SK-MEL-5 (cell line): ENCODE results near the gene CEP128. TPM values are rescaled to one million over a fixed set of nuclear protein-coding genes. Genes with fewer than 3 reads are reported as not detected.
A peak's percentile ranks its signal among the peaks of the same experiment; 100 is the strongest.

Source experiments
- DNase-seq: peaks from one replicate; pipeline ENCODE4 v3.0.0-alpha.2; 2016; ENCODE audit warnings: low read depth, low spot score
- in situ Hi-C: cut with HindIII; loops from 2 replicates; pipeline ENCODE4 v1.10.0; 2016; ENCODE audit warnings: low sequenced_read_pairs, high pct_unique_total_duplicates, low pct_unique_long_range_greater_than_20kb
- total RNA-seq: library from RNA; depleted of rRNA; stranded (reverse); fragments of >200 nt; shearing (Covaris generic); gene quantifications from 2 replicates; pipeline ENCODE4 v1.2.3, GENCODE V29; 2014

CEP128 gene
- total RNA-seq, 1 experiment from 2014 or later, result 1.6 TPM

GRCh38 chr14:80664576-80664975 lies 277.0 kb downstream of the CEP128 start:
- in situ Hi-C loops, result no loop called here
- DNase-seq, result no peak

DNA sequence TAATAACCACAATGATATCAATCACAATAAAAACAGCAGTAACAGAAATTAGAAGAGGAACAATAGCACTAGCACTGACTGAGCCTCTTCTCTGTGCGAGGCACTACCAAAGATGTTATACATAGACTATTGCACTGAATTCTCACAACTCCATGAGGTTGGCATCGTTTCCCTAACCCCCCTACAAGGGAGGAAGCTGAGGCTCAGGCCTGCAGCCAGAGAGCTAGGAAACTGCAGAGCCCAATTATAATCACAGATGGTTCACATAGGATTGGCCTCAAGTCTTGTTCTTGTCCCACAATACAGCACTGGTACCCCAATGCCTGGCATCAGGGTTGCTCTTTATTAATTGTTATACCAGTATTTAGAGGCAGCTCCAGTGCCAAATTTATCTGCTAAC lies 278.0 kb downstream of the CEP128 start:
- DNase-seq, result no peak
- in situ Hi-C loops, result no loop called here

GRCh38 chr14:80659783-80660182 lies 281.8 kb downstream of the CEP128 start:
- DNase-seq, result no peak
- in situ Hi-C loops, result no loop called here

GRCh38 chr14:80658733-80659132 lies 282.8 kb downstream of the CEP128 start:
- in situ Hi-C loops, result no loop called here
- DNase-seq, result peak; percentile 85

- in situ Hi-C loops, result no loop called here
- peak; percentile 14 for DNase-seq
Measured at GRCh38 chr14:80658155-80658554, 283.4 kb downstream of the CEP128 start.

DNA sequence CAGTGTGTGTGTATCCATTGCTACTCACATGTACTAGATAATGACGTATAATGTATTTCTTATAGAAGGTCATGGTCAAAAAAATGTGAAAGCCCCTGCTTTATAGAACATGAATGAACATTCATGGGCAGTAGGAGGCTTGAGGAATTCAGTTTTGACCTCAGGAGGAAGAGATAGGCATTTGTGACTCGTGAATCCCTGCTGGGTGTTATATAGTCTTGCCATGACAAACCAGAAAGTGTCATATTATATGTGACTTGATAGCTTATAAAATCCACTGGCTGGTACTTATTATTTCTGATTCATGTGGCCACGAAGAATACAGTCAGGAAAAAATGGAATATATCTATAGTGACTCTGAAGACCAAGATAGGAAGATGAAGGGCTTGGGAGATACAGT lies 287.6 kb downstream of the CEP128 start:
- peak; percentile 14 for DNase-seq
- in situ Hi-C loops, result no loop called here

DNA sequence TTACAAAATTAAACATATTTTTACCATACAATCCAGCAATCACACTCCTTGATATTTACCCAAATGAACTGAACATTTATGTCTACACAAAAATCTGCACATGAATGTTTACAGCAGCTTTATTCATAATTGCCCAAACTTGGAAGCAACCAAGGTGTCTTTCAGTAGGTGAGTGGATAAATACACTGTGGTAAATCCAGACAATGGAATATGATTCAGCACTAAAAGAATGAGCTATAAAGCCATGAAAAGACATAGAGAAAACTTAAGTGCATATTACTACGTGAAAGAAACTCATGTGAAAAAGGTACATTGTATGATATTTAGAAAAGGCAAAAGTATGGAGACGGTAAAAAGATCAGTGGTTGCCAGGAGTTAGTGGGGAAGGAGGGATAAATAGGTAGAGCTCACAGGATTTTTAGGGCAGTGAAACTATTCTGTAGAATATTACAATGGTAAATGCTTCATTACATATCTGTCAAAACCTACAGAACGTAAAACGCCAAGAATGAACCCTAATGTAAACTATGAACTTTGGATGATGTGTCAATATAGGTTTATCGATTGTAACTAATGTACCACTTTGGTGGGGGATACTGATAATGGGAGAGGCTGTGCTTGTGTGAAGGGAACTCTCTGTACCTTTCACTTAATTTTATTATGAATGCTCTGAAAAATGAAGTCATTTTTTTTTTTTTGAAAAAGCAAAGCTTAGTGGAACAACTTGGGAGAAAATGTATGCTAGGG lies 295.7 kb downstream of the CEP128 start:
- no peak for DNase-seq
- in situ Hi-C loops, result no loop called here

DNA sequence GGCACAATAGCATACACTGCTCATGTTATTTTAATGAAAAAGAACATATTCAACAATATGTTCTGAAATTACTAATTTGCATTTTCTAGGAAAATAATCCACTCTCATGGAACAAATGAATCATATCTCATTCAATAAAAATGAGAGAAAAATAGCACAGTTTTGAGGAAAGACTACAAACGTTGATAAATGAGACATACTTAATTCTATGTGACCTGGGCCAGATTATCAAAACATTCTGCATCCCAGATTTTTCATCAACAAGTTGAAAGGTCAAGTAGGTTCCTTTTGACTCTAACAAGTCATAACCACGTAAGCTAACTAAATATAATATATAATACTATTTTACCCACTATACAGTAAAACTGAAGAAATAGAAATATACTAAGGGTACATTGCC lies 296.7 kb downstream of the CEP128 start:
- DNase-seq, result no peak
- in situ Hi-C loops, result no loop called here

DNA sequence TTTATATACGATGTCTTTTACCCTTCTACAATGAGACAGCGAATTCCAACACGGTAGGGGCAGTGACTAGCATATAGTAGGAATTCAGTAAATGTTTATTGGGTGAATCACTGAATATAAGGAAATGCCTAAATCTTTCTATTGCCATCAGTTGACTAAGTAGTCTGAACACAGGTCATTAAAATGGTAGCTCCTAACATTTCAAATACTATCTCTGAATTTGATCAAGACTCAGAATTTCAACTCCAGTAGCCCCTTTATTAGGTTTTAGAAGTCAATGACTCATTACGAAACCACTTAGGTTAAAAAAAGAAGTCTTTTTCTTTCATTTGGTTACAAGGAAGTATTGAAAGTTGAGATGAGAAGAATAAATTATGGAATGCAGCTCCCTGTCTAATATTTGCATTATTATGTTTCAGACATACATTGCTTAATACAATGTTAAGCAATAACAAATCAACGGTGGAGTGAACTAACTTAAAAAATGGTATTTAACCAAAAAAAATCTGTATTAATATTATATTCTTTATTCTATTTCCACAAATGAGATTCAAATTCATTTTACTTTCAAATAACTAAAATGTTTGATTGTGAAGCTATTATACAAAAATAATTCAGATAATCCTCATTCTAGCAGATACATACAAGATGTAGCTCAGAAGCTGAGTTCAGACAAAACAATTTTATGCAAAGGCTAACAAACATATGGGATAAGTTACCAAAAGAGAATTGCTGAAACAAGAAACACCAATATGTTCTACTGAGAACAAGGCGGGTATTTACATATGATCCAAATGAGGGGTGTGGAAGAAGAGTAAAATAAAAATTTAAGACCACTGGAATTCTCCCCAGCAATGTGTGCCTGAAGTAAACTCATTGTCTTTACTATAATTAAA lies 302.7 kb downstream of the CEP128 start:
- in situ Hi-C loops, result no loop called here
- no peak for DNase-seq

- no peak for DNase-seq
- in situ Hi-C loops, result no loop called here
Measured at GRCh38 chr14:80637756-80638619, 303.6 kb downstream of the CEP128 start.

DNA sequence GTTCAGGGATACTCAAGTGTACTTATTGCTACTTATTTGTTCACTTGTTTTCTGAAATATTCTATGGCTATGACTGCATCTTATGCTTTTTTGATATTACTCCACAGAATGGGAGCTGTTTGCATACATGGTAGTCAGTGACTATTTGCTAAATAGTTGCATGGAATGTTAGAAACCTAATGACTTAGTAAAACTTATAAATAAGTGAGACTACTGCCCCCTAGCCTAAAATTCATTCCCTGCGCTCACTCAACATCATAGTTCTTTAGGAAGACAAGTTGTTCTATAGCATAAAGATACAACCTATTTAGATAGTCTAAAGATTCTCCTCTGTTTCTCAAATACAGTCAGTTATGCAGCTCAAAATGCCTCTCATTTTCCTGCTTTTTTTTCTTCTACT lies 305.5 kb downstream of the CEP128 start:
- in situ Hi-C loops, result no loop called here
- peak; percentile 31 for DNase-seq

GRCh38 chr14:80634106-80634758 lies 307.3 kb downstream of the CEP128 start:
- peak; percentile 2 for DNase-seq
- in situ Hi-C loops, result no loop called here

DNA sequence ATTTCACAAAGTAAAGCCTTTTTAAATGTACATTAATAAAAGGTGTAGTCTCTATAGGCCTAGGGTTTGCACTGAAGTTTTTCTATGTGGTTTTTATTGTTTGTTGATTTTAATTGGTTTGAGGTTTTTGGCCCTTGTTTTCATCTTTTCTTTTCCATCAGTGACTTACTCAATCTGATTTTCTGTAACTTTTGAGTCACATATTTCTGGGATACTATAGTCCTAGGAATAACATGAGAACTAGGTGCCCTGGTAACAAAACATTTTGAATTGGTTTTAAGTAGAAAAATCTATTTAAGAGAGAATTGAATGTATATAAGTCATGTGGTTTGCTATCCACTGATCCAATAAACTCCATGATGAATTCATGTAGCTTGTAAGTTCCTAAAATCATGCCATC lies 311.9 kb downstream of the CEP128 start:
- in situ Hi-C loops, result no loop called here
- DNase-seq, result no peak

- in situ Hi-C loops, result no loop called here
- no peak for DNase-seq
Measured at GRCh38 chr14:80628547-80628946, 313.0 kb downstream of the CEP128 start.

- no peak for DNase-seq
- in situ Hi-C loops, result no loop called here
Measured at GRCh38 chr14:80627745-80628144, 313.8 kb downstream of the CEP128 start.

DNA sequence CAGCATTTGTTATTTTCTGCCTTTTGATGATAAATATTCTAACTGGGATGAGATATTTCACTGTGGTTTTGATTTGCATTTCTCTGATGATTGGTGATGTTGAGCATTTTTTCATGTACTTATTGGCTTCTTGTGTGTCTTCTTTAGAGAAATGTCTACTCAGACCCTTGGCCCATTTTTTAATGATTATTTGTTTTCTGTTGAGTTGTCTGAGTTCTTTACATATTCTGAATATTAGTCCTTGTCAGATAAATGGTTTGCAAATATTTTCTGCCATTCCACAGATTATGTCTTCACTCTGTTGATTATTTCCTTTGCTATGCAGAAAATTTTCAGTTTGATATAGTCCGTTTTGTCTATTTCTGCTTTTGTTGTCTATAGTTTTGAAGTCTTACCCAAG lies 317.0 kb downstream of the CEP128 start:
- no peak for DNase-seq
- in situ Hi-C loops, result no loop called here

- in situ Hi-C loops, result no loop called here
- DNase-seq, result no peak
Measured at GRCh38 chr14:80621701-80622100, 319.8 kb downstream of the CEP128 start.

DNA sequence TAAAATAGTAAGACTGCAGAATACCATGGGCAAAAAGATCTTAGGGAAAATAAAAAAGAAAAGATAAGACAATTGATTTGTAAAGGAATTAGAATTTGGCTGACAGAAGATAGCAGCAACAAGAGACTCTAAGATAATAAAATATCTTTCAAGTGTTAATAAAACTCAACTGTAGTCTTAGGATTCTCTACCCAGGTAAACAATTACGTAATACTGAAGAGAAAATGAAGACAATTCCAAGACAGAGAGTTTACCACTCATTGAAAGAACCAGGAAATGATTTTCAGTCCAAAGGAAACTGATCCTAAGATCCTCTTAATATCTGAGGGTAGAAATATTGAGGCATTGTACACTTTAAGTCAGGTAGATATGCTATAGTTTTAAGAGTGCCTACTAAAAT lies 321.1 kb downstream of the CEP128 start:
- in situ Hi-C loops, result no loop called here

More for the DNA sequence above, 321.1 kb downstream of the CEP128 start:
- no peak for DNase-seq
